Astrocyte of the spinal cord (primary cell): ENCODE data around the gene OR51B4.
"Not testable (repeated sequence)": the region's sequence is repeated elsewhere in the genome, so short reads cannot be mapped to it uniquely, and the experiment has no call there.

Source experiments
- DNase-seq: peaks from one replicate; pipeline ENCODE4 v3.0.0; 2011; ENCODE audit warnings: low read depth, low spot score
- H3K4me3 ChIP-seq: 2 replicates; pipeline ENCODE4 v1.5.1; 2011; ENCODE audit warnings: low read depth, mild to moderate bottlenecking, low read length, moderate library complexity
- in situ Hi-C: cut with HindIII; loops from 2 replicates; pipeline ENCODE4 v1.10.0; 2017; ENCODE audit warnings: low sequenced_read_pairs
- TF ChIP-seq, protein P1 (sequence below): IDR thresholded peaks from 2 replicates; pipeline ENCODE4 v1.5.1; 2012; ENCODE audit warnings: low read depth, mild to moderate bottlenecking, low read length, inconsistent platforms

OR51B4 gene

GRCh38 chr11:5339771-5340322, 38.1 kb upstream of the OR51B4 start:
- TF ChIP-seq, protein P1, sequence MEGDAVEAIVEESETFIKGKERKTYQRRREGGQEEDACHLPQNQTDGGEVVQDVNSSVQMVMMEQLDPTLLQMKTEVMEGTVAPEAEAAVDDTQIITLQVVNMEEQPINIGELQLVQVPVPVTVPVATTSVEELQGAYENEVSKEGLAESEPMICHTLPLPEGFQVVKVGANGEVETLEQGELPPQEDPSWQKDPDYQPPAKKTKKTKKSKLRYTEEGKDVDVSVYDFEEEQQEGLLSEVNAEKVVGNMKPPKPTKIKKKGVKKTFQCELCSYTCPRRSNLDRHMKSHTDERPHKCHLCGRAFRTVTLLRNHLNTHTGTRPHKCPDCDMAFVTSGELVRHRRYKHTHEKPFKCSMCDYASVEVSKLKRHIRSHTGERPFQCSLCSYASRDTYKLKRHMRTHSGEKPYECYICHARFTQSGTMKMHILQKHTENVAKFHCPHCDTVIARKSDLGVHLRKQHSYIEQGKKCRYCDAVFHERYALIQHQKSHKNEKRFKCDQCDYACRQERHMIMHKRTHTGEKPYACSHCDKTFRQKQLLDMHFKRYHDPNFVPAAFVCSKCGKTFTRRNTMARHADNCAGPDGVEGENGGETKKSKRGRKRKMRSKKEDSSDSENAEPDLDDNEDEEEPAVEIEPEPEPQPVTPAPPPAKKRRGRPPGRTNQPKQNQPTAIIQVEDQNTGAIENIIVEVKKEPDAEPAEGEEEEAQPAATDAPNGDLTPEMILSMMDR = no peak
- H3K4me3 ChIP-seq = no peak overlapping the region
- in situ Hi-C loops = no loop called here
- DNase-seq = no peak

DNA sequence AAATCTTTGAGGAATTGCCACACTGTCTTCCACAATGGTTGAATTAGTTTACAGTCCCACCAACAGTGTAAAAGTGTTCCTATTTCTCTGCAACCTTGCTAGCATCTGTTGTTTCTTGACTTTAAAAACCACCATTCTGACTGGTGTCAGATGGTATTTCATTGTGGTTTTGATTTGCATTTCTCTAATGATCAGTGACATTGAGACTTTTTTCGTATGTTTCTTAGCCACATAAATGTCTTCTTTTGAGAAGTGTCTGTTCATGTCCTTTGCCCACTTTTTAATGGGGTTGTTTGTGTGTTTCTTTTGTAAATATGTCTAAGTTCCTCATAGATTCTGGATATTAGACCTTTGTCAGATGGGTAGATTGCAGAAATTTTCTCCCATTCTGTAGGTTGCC, 35.5 kb upstream of the OR51B4 start:
- DNase-seq, in situ Hi-C loops, H3K4me3 ChIP-seq: not testable (repeated sequence)

- TF ChIP-seq, protein P1 = no peak
- in situ Hi-C loops = no loop called here
- H3K4me3 ChIP-seq = no peak overlapping the region
- peak; percentile 9 for DNase-seq
Observed at GRCh38 chr11:5336331-5336730, 34.6 kb upstream of the OR51B4 start.

DNA sequence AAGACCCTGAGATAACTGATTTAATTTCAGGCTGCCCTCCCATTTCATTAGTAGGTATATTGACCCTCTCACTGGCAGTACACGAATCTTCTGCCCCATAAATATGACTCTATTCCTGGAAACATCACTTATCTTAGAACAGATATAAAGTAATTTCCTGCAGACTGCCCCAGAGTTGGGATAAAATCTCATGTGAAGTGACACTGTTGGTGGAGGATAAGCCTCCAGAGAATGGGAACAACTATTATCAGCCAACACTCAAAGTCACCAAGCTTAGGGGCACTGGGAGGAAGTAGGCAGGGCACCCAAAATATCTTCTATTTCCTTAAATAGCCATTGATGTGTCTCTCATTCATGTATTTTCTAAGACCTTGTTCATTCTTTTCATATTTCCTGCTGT, 33.4 kb upstream of the OR51B4 start:
- in situ Hi-C loops = no loop called here
- TF ChIP-seq, protein P1 = no peak
- DNase-seq = no peak
- no peak overlapping the region for H3K4me3 ChIP-seq

DNA sequence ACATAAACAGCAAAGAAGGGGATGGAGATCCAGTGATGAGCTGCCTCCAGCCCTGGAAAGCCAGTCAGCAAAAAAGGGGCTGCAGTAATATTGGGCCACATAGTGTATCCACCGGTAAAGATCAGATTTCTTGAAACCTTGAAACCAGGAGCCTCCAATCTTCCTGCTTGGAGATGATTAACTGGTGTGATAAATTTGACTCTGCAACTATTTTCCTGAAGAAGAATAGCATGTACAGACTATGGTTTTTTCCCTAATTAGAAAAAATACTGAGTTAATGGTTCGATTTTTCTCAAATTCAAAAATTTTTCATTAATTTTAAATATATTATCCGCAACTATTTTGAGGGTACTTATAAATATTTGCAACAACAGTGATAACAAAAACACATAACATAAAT, 22.5 kb upstream of the OR51B4 start, which contains the start of gene OR51B2:
Gene OR51B2 (minus strand): TSS at position 101 of the 400 bp plus-strand sequence. CDS start 0 bp downstream, at position 101.
- no peak within 1 kb of the TSS for H3K4me3 ChIP-seq
- DNase-seq = no peak
- in situ Hi-C loops = no loop called here
- TF ChIP-seq, protein P1 = no peak

GRCh38 chr11:5317292-5317691, 15.5 kb upstream of the OR51B4 start:
- H3K4me3 ChIP-seq = no peak overlapping the region
- TF ChIP-seq, protein P1 = no peak
- no peak for DNase-seq
- in situ Hi-C loops = no loop called here

GRCh38 chr11:5313326-5314023, 11.7 kb upstream of the OR51B4 start:
- in situ Hi-C loops, H3K4me3 ChIP-seq, DNase-seq: not testable (repeated sequence)
